Inferior parietal cortex (tissue), 1 donor: ENCODE results near the gene CDH18.
"Not testable (repeated sequence)": the region's sequence is repeated elsewhere in the genome, so short reads cannot be mapped to it uniquely, and the experiment has no call there.

Experiments used
- DNase-seq: peaks from one replicate; pipeline ENCODE4 v3.0.0-alpha.2; 2016; ENCODE audit errors: extremely low spot score

Gene CDH18

DNA sequence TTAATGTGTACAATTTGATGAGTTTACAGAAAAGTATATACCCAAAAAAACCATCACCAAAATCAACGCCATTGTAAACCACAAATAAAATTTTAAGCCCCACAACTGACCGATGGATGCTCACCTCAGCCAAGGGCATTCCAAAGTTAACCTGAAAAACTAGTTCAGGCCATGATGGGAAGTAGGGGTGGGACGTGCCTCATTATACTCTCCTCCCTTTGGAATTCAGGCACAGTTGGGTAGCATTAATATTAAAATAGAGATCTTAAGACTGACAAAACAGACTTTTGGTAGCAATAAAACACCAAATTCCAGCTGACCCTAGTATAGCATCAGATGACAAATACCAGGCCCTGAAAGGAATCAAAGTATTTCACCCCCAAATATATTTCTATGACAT lies 129.0 kb downstream of the CDH18 start:
- DNase-seq: no peak

DNA sequence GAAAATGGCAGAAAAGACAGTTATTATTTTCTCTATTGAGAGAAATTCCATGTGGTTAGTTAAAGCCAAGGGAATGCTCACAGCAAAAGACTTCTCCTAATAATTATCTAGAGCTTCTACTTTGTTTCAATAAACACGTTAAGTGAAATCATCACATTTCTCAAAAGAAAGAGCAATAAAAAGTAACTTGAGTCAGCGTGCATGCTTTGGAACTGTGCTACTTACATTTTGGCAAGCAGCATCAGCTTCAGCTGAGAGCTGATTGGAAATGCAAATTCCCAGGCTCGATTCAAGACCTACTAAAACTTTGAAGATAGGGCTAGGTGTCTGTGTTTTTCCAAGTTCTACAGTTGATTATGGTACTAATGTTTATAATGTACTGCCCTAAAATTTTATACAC lies 132.1 kb downstream of the CDH18 start:
- no peak for DNase-seq

DNA sequence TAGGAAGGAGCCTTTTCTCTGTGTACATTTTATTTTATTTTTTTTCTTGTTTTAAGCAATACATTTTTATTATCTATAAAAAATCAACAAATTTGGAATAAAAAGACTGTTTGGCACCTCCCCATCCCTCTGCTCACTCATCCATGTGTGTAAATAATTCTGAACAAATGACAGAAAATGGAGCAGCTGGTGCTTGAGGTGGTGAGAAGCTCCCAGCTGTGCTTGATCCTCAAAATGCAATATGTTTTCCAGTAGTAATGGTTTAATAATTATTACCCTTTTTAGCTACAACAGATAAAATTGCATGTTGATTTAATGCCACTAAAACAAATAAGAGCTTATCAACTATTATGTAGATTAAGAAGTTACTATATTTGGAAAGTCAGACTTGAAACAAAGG lies 132.5 kb downstream of the CDH18 start:
- DNase-seq: no peak

DNA sequence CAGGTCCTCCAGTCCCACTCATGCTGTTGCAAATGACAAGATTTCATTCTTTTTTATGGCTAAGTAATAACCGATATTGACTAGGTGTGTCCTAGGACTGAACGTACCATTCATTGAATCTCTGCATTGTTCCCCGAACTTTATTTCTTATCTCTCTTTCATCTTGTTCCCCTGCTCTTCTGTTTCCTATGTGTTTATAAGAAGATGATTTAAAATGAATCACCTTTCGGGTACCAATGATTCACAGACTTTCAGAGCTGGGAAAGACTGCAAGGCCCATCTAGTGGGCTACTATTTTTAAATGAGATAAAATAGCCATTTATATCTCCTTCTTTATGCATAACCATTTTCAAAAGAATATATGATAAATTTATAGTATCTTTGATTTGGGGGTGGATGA lies 133.0 kb downstream of the CDH18 start:
- no peak for DNase-seq

DNA sequence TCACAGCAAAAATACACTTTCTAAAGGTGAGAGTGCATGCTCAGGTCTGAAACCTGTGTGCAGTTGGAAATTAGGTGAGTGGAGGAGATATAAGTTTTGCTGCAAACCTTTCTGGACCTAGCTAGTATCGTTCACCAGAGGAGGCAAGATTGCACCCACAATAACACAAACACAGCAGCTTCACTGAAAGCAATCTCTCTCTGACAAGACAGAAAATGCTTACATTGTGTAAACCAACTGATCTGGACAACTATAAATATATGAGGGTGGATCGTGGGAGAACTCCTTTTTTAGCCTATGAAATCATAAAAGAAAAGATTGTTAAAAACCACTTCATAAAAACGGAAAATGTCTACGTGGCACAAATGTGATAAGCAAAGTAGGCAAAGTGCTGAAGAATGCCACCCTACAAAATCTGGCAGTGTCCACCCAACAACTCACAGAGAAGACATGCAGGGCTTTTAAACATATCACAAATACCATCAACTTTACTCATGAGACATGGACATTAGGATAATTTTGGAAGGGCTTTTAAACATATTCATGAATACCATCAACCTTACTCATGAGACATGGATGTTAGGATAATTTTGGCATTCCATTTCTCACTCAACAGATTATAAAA lies 134.3 kb downstream of the CDH18 start:
- DNase-seq: no peak

DNA sequence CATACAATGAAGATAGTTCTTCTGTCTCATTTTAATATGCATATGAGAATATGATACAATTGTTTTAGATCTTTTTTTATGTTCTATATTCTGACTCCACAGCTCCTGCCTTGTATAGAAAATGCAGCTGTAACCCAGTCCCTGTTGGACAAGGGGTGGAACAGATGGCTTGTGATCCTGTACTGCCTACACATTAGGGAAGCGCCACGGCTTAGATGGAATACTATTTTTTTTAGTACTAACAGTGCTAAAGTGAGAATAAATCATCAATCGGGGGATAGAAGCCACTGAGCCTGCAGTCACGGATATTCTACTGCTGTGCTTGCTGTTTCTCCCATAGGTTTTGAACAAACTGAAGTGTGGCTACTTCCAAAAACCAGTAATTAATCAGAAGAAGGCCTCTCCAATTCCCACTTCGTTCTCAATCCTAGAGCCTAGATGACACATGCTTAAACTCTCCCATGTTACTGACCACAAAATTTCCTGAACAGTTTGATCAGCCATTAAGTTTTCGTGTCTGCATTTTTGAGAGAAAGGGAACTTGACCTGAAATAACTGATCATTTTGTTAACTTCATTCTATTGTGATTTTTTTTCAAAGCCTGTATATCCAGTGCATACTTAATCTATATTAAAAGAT lies 150.3 kb downstream of the CDH18 start:
- peak; percentile 40 for DNase-seq

DNA sequence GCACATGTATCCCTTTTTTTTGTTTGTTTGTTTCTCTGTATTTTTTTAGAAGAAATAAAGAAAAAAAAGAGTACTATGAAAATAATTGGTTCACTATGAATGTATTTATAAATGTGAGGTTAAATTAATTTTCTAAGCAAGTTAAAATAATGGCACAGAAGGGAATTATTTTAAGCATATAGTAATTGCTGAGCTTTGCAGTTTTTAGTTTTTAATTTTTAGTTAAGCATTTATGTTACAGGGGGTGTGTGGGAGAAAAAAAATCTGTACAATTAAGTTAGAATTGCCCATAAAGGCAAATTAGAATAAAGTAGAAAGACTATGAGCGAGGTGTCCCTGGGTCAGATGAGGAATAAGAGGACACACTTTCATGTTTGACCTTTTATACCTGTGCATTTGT lies 152.6 kb downstream of the CDH18 start:
- DNase-seq: no peak

DNA sequence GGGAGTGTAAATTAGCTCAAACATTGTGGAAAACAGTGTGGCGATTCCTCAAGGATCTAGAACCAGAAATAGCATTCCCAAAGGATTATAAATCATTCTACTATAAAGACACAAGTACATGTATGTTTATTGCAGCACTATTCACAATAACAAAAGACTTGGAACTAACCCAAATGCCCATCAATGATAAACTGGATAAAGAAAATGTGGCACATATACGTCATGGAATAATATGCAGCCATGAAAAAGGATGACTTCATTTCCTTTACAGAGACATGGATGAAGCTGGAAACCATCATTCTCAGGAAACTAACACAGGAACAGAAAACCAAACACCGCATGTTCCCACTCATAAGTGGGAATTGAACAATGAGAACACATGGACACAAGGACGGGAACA lies 175.3 kb downstream of the CDH18 start:
- not testable (repeated sequence) for DNase-seq

DNA sequence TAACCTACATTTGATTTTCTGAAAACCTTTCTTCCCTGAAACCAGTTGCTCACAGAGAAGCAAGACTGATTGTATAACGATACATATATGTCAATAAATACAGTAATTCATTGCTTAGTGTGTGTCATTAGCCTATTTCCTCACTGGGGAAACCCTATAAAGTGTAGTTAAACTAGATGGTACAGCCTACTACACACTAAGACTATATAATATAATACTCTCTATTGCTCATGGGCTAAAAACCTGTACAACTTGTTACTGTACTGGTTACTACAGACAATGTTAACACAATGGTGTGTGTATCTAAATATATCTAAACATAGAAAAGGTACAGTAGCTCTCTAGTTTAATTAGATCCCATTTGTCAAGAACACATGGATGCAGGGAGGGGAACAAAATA lies 181.2 kb downstream of the CDH18 start:
- no peak for DNase-seq

DNA sequence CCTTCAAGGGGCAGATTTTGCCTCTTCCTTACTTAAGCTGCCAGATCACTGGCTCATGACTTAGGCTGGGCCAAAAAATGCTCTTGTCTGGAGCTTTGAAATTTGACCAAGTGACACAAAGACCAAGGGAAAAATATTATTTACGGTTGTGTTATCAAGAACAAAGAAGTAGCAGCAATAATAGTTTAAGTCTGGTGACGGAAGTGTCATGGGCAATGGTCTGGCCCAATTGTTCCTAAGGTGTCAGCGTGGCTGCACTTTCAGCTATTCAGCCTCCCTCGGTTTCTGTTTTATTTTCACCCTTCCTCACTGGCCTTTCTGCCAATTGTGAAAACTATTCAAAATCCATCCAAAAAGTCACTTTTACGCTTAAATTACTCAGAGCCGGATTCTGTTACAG lies 185.3 kb downstream of the CDH18 start:
- no peak for DNase-seq

DNA sequence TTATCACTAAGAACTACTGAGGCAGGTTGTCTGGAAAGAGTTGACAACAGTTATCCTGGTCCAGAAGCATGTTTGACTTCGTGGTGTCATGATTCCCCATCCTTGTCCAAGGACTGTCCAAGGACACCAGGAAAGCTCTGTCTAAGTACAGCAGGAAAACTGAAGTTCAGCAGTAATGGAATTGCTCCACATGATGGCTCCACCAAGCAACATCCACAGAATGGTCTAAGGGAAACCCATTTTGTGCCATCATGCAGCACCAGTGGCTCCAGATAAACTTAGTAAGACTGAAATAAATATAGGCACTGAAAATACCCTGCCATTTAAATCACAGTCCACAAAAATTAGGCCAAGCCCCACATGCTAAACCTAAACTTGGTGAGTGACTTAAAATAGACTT lies 192.8 kb downstream of the CDH18 start:
- DNase-seq: no peak

DNA sequence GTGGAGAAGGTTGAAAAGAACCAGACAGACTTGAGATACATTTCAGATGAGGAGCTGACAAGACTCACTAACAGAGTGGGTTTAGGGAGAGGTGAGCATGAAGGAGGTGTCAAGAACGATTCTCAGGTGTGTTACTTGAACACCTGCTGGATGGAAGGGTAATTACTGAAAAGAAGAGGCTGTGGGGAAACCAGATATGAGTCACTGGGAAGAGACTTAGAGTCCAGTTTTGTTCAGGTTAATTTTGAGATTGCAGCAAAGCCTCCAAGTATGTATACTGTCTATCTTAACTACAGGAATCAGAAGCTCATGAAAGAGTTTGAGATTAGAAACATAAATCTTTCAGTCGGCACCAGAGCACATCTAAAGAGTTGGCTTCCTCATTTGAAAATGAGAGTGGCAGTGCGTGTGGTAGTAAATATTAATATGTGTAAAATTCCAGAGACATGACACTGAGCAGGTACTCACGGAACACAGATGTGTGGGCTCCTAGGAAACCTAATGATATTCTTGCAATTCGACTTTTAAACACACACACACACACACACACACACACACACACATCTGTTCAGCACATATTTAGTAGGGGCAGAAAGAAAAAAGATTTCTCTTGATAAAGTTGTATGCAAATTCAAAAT lies 197.1 kb downstream of the CDH18 start:
- no peak for DNase-seq

DNA sequence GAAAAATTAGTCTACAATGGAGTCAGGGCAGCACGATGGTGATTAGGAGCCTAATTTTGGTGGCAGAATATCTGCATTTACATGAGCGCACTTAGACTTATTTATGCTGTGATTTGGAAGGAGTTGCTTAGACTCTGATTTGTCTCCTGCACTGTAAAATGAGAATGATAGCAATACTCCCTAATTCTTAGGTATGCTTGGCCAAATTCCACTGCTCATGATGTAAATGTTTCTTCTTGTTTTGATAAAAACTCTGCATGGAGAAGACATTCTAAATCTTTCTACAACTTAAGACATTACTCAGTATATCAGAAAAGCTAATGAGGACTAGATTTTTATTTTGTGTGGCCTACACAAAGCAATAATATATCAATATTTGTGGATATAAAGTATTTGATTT lies 205.4 kb downstream of the CDH18 start:
- DNase-seq: no peak

DNA sequence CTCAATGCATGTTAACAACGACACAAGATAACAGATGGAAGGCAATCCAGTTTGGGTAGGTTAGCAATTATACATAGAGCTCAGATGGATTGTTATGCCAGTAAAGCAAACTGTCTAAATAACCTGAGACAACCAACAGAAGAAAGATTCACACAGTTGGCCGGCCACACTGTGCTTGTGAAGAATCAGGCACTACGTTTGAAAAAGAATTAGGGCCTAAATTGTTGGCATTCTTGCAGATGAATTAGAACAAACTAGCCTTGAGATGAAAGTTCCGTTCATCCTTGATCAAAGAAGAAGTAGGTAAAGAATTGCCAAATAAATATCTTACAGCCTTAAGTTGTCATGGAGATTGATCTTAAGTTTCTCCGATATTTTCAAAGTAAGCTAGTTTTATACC lies 210.6 kb downstream of the CDH18 start:
- DNase-seq: no peak

DNA sequence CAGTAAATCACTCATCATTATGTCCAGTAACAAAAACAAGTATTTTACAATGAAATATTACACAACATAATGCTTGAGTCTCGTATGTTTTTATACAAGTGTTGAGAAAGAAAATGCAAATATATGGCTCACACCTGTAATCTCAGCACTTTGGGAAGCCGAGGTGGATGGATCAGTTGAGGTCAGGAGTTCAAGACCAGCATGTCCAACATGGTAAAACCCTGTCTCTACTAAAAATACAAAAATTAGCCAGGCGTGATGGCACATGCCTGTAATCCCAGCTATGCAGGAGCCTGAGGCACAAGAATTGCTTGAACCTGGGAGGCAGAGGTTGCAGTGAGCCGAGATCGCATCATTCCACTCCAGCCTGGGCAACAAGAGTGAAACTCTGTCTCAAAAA lies 211.1 kb downstream of the CDH18 start:
- not testable (repeated sequence) for DNase-seq

DNA sequence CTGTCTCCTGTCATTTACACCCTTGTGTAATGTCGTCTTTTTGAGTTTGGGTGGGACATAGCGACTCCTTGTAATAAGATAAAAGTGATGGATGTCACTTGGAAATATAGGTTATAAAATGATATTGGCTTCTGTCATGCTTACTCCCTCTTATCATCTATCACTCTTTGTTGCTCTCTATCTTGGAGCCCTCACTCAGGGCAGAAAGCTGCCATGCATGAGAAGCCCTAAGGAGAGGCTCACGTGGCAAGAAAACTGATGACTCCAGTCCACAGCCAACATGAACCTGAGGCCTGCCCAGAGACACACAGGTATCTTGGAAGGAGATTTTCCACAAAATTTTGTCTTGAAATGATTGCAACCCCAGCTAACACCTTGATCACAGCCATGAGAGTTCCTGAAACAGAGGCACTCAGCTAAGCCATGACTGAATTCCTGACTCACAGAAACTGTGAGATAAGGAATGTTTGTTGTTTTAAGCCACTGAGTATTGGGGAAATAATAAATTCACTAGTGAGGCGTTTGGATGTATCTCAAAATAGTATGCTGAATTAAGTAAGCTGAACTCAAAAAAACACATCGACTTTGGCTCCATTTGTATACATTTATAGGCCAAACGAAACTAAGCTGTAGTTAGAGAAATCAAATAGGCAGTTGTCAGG lies 216.7 kb downstream of the CDH18 start:
- no peak for DNase-seq

DNA sequence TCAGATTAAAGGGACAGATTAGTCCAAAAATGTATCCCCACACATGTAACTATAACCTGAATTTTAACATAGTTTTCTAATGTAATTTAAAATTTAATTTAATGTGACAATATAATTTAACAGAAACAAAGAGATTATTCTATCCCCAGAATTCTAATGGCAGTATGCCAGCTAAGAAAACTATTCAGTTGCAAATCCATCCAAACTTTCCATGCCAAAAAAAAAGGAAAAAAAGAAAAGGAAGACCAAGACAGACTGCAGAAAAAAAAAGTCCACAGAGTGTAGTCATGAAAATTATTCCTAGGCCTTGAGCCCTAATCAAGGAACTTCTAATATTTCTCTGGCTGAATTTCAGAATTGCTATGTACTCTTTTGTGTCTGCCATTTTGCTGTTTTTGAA lies 217.6 kb downstream of the CDH18 start:
- no peak for DNase-seq

DNA sequence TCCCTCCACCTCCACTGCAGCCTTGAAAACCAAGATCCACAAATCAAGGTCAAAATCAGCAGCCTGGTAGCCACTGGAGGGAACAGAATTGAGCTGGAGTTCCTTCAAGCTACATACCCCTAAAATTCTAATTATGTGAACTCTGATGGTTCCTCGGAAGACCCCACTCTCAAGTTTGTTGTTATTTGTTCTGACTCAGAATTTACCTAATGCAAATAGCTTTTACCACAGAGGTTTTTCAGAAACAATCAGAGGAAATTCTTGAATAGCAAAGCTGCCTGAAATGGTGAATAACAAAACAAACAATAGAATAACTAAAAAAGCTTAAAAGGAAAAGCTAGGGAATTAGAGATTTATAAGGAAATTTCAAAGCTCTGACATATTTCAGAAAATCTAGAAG lies 220.0 kb downstream of the CDH18 start:
- DNase-seq: no peak

DNA sequence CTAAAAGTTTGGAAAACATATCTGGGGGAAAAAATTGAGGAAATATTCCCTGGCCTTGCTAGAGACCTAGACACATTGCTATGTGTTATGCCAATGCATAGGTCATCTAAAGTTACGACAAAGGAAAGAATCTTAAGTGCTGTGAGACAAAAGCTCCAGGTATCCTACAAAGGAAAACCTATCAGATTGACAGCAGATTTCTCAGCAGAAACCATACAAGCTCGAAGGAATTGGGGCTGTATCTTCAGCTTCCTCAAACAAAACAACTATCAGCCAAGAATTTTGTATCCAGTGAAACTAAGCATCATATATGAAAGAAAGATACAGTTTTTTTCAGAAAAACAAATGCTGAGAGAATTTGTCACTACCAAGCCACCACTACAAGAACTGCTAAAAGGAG lies 234.4 kb downstream of the CDH18 start:
- no peak for DNase-seq

DNA sequence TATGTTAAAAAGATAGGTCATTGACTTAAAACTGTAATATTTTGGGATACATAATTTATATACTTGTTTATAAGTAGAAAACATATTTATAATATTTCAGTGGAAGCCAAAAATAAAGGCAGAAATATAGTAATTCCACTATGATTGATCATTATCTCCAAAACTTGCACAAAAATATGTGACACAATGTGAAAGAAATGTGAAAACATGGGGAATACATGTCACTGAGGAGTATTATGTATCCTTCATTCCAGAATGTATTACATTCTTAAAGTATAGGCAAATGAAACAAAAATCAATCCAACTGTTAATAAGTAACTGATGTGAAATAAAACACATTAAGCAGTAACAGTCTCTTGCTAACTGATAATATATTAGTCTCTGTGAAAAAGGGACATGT lies 236.7 kb downstream of the CDH18 start:
- no peak for DNase-seq

DNA sequence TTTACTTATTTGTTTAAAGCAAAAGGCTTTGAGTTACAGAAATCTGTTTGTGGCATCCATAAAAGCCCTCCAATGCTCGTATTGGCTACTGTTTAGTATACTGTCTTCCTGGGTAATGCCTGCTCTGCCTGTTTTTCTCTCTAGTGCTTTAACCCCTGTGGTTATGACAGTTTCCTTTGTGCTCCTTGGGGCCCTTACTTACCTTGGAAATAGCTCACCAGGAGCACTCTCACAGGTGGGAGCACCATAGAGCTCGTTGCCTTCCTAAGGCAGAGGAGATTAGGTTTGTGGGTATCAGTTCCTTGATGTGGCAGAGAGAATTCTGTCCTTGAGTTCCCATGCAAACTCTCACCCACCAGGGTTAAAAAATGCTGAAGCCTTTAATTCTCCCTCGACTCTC lies 242.8 kb downstream of the CDH18 start:
- no peak for DNase-seq

DNA sequence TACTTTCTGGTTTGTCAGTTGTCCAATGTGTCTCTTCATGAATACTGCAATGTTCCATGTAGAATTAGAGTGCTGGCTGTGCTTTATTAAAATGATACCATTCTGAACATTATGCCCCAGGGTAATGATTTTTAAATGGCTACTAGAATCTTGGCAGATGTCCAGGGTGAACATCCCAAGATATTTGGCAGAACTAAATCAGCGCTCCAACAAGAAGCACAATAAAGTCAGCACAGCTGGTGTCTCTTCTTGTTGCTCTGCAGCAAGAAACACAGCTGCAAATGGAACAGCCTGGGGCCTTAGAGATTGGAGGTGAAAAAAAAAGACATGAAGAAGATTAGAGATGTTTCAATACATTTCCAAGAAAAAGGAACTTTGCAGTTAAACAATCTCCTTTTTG lies 248.3 kb downstream of the CDH18 start:
- DNase-seq: peak; percentile 13

DNA sequence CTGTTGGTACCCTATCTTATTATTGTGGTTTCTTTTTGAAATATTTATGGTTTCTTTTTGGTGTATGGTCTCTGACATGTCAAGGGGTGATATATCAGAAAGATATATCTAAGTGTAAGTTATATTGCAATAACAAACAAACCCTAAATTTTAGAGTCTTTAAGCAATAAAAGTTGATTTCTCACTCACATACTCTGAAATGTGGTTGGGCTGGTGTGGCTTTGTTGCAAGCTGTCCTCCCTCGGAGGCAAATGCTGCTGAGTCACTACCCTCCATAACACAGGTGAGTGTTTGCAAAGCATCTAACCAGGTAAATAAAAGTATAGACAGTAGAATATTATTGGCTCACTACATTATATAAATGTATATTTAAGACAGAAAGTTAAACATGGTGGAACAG lies 253.2 kb downstream of the CDH18 start:
- no peak for DNase-seq
